Stimulated activated CD8-positive, alpha-beta memory T cell treated with anti-CD3 and anti-CD28 coated beads, Interleukin-2, amount 100 ng/mL, for 1 hour (primary cell): ENCODE measurements around the gene PHF20.
"Not testable (repeated sequence)": the region's sequence is repeated elsewhere in the genome, so short reads cannot be mapped to it uniquely, and the experiment has no call there.

Source experiments
- DNase-seq, 2 donors: peaks; one replicate each; pipeline ENCODE4 v3.0.0-alpha.2; 2020; ENCODE audit warnings: low read depth in 2 of 2

PHF20 gene

GRCh38 chr20:35739294-35740163, 32.3 kb upstream of the PHF20 start:
- no peak for DNase-seq

GRCh38 chr20:35741892-35742740, 29.7 kb upstream of the PHF20 start, which contains the start of gene RBM39:
RBM39 (minus strand) TSS chr20:35742260; CDS start chr20:35740874, 1,386 bp downstream.
- peak; percentile 96 to 98 for DNase-seq

- DNase-seq, result no peak
These were observed 28.9 kb upstream of the PHF20 start for GRCh38 chr20:35742741-35743523.

GRCh38 chr20:35743693-35744491, 27.9 kb upstream of the PHF20 start:
- DNase-seq, result no peak

GRCh38 chr20:35744492-35744841, 27.3 kb upstream of the PHF20 start:
- DNase-seq, result not testable (repeated sequence)

- DNase-seq, result no peak
These were observed 21.2 kb upstream of the PHF20 start for GRCh38 chr20:35750611-35751010.

GRCh38 chr20:35756404-35756803, 15.4 kb upstream of the PHF20 start:
- no peak for DNase-seq

- no peak for DNase-seq
These were observed 14.6 kb upstream of the PHF20 start for GRCh38 chr20:35757098-35757705.

- not testable (repeated sequence) for DNase-seq
These were observed 10.3 kb upstream of the PHF20 start for GRCh38 chr20:35761548-35761947.

- DNase-seq, result no peak
These were observed 9.4 kb upstream of the PHF20 start for GRCh38 chr20:35762461-35762860.

GRCh38 chr20:35764936-35765335, 6.9 kb upstream of the PHF20 start:
- not testable (repeated sequence) for DNase-seq

- no peak for DNase-seq
These were observed 5.0 kb upstream of the PHF20 start for GRCh38 chr20:35766843-35767242.

- peak; percentile 41 to 55 for DNase-seq
These were observed 3.9 kb upstream of the PHF20 start for GRCh38 chr20:35767683-35768481.

- DNase-seq, result peak in 1 of 2 donors; percentile 8
These were observed 2.8 kb upstream of the PHF20 start for GRCh38 chr20:35768731-35769664.

GRCh38 chr20:35771367-35771688, 487 bp upstream of the PHF20 start:
- DNase-seq, result no peak

- no peak for DNase-seq
These were observed 796 bp downstream of the PHF20 start for GRCh38 chr20:35772563-35773058.

GRCh38 chr20:35773154-35773751, 1.4 kb downstream of the PHF20 start:
- no peak for DNase-seq

- DNase-seq, result no peak
These were observed 2.6 kb downstream of the PHF20 start for GRCh38 chr20:35774391-35774790.
